SJSA1 (cell line): ENCODE data around the gene PIGL. TPM values are rescaled to one million over a fixed set of nuclear protein-coding genes. Genes with fewer than 3 reads are reported as not detected.

Experiments
- total RNA-seq: library from RNA; depleted of rRNA; stranded (reverse); fragments of >200 nt; shearing (Covaris generic); gene quantifications from 2 replicates; pipeline ENCODE4 v1.2.3, GENCODE V29; 2014; rRNA removed

The PIGL gene
- total RNA-seq, 1 experiment from 2014 or later: 15.9 TPM

Other genes starting within 250 kb of the PIGL start
- gene ZSWIM7, start 217.5 kb upstream of the PIGL start, total RNA-seq: 16.2 and 18.8 TPM in 2 replicates
- 23.1 and 28.9 TPM in 2 replicates for gene TTC19, start 217.4 kb upstream of the PIGL start, total RNA-seq
- gene NCOR1, start 1.7 kb upstream of the PIGL start, total RNA-seq: 45.6 and 56.9 TPM in 2 replicates
- 48.3 and 66.0 TPM in 2 replicates for gene CENPV, start 136.3 kb downstream of the PIGL start, total RNA-seq
- gene UBB, start 163.9 kb downstream of the PIGL start, total RNA-seq: 1,919 and 2,989 TPM in 2 replicates
- 0.47 TPM in 1 of 2 replicates, not detected in the other for gene TRPV2, start 198.4 kb downstream of the PIGL start, total RNA-seq